Inflammatory macrophage treated with lipopolysaccharide for 1 hour (primary cell): ENCODE results near the gene GEMIN8.

Source experiments
- DNase-seq, 2 donors: peaks; one replicate each; pipeline ENCODE4 v3.0.0-alpha.2; 2020 to 2022

GEMIN8 gene

GRCh38 chrX:14015294-14015693 lies 14.4 kb downstream of the GEMIN8 start:
- no peak for DNase-seq

GRCh38 chrX:14014526-14014925 lies 15.2 kb downstream of the GEMIN8 start:
- no peak for DNase-seq

GRCh38 chrX:14013054-14013453 lies 16.6 kb downstream of the GEMIN8 start:
- no peak for DNase-seq

- DNase-seq = no peak
These were observed 19.1 kb downstream of the GEMIN8 start for GRCh38 chrX:14010566-14010965.

- DNase-seq = no peak
These were observed 23.2 kb downstream of the GEMIN8 start for GRCh38 chrX:14006540-14006939.

GRCh38 chrX:14003876-14004425 lies 25.7 kb downstream of the GEMIN8 start:
- no peak for DNase-seq

- DNase-seq = no peak
These were observed 26.7 kb downstream of the GEMIN8 start for GRCh38 chrX:14003028-14003427.

- no peak for DNase-seq
These were observed 33.0 kb downstream of the GEMIN8 start for GRCh38 chrX:13996650-13997049.

- no peak for DNase-seq
These were observed 35.1 kb downstream of the GEMIN8 start for GRCh38 chrX:13994536-13995080.

- no peak for DNase-seq
These were observed 35.6 kb downstream of the GEMIN8 start for GRCh38 chrX:13994104-13994503.

- no peak for DNase-seq
These were observed 39.4 kb downstream of the GEMIN8 start for GRCh38 chrX:13990126-13990800.

- DNase-seq = no peak
These were observed 43.8 kb downstream of the GEMIN8 start for GRCh38 chrX:13985697-13986435.

GRCh38 chrX:13983734-13984133 lies 46.0 kb downstream of the GEMIN8 start:
- DNase-seq = peak; percentile 8 to 15

GRCh38 chrX:13968198-13968597 lies 61.5 kb downstream of the GEMIN8 start:
- DNase-seq = no peak

- no peak for DNase-seq
These were observed 62.1 kb downstream of the GEMIN8 start for GRCh38 chrX:13967636-13968035.

- no peak for DNase-seq
These were observed 62.9 kb downstream of the GEMIN8 start for GRCh38 chrX:13966793-13967125.

GRCh38 chrX:13966071-13966792 lies 63.5 kb downstream of the GEMIN8 start:
- DNase-seq = no peak

- DNase-seq = no peak
These were observed 64.2 kb downstream of the GEMIN8 start for GRCh38 chrX:13965531-13965930.

- DNase-seq = no peak
These were observed 72.7 kb downstream of the GEMIN8 start for GRCh38 chrX:13956998-13957397.
